Progenitor cell of endocrine pancreas (in vitro differentiated cells): ENCODE data around the gene IQGAP1. TPM values are rescaled to one million over a fixed set of nuclear protein-coding genes. Genes with fewer than 3 reads are reported as not detected.

Source experiments
- DNase-seq: peaks from one replicate; pipeline ENCODE4 v3.0.0; 2021; ENCODE audit warnings: low spot score; ENCODE audit not compliant: unreplicated experiment
- H3K27ac Mint-ChIP-seq: 2 replicates; pipeline ENCODE4 v1.8.0; 2021; ENCODE audit warnings: mild to moderate bottlenecking, moderate library complexity, mixed read lengths
- H3K27me3 Mint-ChIP-seq: 2 replicates; pipeline ENCODE4 v1.8.0; 2021; ENCODE audit warnings: mixed read lengths
- H3K36me3 Mint-ChIP-seq: 2 replicates; pipeline ENCODE4 v1.8.0; 2022; ENCODE audit warnings: mixed read lengths; ENCODE audit not compliant: insufficient read depth
- H3K4me1 Mint-ChIP-seq: 2 replicates; pipeline ENCODE4 v1.8.0; 2021; ENCODE audit warnings: low read depth, mixed read lengths
- H3K4me3 Mint-ChIP-seq: 2 replicates; pipeline ENCODE4 v1.8.0; 2021; ENCODE audit warnings: low read depth, mild to moderate bottlenecking, moderate library complexity, mixed read lengths
- H3K9me3 Mint-ChIP-seq: 2 replicates; pipeline ENCODE4 v1.8.0; 2021; ENCODE audit warnings: low read depth, mixed read lengths
- CTCF ChIP-seq: fragments of 200-600 bp; sonication (generic); IDR thresholded peaks from one replicate; pipeline ENCODE4 v1.5.0; 2021; ENCODE audit warnings: antibody characterized with exemption, mild to moderate bottlenecking; ENCODE audit not compliant: unreplicated experiment
- total RNA-seq: library from RNA; stranded (reverse); gene quantifications from 2 replicates; pipeline ENCODE4 v1.2.1, GENCODE V29; 2021

IQGAP1 gene
- total RNA-seq, 1 donor from 2014 or later, result 141 TPM

- Mint-ChIP-seq H3K36me3 (peaks cover 18% of the 10 kb centered on the region), H3K4me1 (peaks cover 44% of the 10 kb centered on the region), H3K27ac (peak overlapping the region; percentile 65), H3K9me3 (no peaks in the 10 kb centered on the region), H3K27me3 (no peaks in the 10 kb centered on the region), H3K4me3 (peak overlapping the region; percentile 76)
- DNase-seq, result no peak
- TF ChIP-seq CTCF, result no peak
These were observed 1.5 kb downstream of the IQGAP1 start for GRCh38 chr15:90389513-90389912.

- H3K9me3 Mint-ChIP-seq, result no peaks in the 10 kb centered on the region
- H3K27me3 Mint-ChIP-seq, result no peaks in the 10 kb centered on the region
- H3K4me1 Mint-ChIP-seq, result peaks cover 52% of the 10 kb centered on the region
- H3K36me3 Mint-ChIP-seq, result peaks cover 22% of the 10 kb centered on the region
- no peak overlapping the region for H3K4me3 Mint-ChIP-seq
- H3K27ac Mint-ChIP-seq, result no peak overlapping the region
- DNase-seq, result no peak
- TF ChIP-seq CTCF, result no peak
These were observed 5.0 kb downstream of the IQGAP1 start for GRCh38 chr15:90393040-90393439.

- peak overlapping the region; percentile 60 for H3K27ac Mint-ChIP-seq
- H3K36me3 Mint-ChIP-seq, result peaks cover 22% of the 10 kb centered on the region
- no peaks in the 10 kb centered on the region for H3K9me3 Mint-ChIP-seq
- no peaks in the 10 kb centered on the region for H3K27me3 Mint-ChIP-seq
- H3K4me3 Mint-ChIP-seq, result no peak overlapping the region
- no peak for TF ChIP-seq CTCF
- DNase-seq, result no peak
- H3K4me1 Mint-ChIP-seq, result peaks cover 50% of the 10 kb centered on the region
These were observed 6.0 kb downstream of the IQGAP1 start for GRCh38 chr15:90394074-90394473.

- Mint-ChIP-seq H3K27ac (peak overlapping the region; percentile 3), H3K4me3 (no peak overlapping the region), H3K9me3 (no peaks in the 10 kb centered on the region), H3K36me3 (peaks cover 23% of the 10 kb centered on the region), H3K27me3 (no peaks in the 10 kb centered on the region), H3K4me1 (peaks cover 45% of the 10 kb centered on the region)
- DNase-seq, result no peak
- TF ChIP-seq CTCF, result no peak
These were observed 6.9 kb downstream of the IQGAP1 start for GRCh38 chr15:90394748-90395442.

- no peak for DNase-seq
- TF ChIP-seq CTCF, result no peak
- no peaks in the 10 kb centered on the region for H3K27me3 Mint-ChIP-seq
- H3K36me3 Mint-ChIP-seq, result peaks cover 20% of the 10 kb centered on the region
- H3K4me3 Mint-ChIP-seq, result no peak overlapping the region
- H3K4me1 Mint-ChIP-seq, result peaks cover 45% of the 10 kb centered on the region
- H3K27ac Mint-ChIP-seq, result no peak overlapping the region
- H3K9me3 Mint-ChIP-seq, result no peaks in the 10 kb centered on the region
These were observed 8.3 kb downstream of the IQGAP1 start for GRCh38 chr15:90396321-90396720.
